HG03378 (cell line): ENCODE results near the gene TAS2R43.
"Not testable (repeated sequence)": the region's sequence is repeated elsewhere in the genome, so short reads cannot be mapped to it uniquely, and the experiment has no call there.

Experiments used
- ATAC-seq: cut with Tn5 transposase; IDR thresholded peaks from one replicate; pipeline ENCODE4 v1.9.1; 2021; ENCODE audit warnings: mild to moderate bottlenecking, moderate library complexity; ENCODE audit not compliant: unreplicated experiment

The TAS2R43 gene, protein sequence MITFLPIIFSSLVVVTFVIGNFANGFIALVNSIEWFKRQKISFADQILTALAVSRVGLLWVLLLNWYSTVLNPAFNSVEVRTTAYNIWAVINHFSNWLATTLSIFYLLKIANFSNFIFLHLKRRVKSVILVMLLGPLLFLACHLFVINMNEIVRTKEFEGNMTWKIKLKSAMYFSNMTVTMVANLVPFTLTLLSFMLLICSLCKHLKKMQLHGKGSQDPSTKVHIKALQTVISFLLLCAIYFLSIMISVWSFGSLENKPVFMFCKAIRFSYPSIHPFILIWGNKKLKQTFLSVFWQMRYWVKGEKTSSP

GRCh38 chr12:11092128-11092527 lies at the start of gene TAS2R43:
Gene TAS2R43, minus strand, starts transcription at chr12:11092313. Its CDS starts 84 bp downstream, at chr12:11092229.
- no peak for ATAC-seq

DNA sequence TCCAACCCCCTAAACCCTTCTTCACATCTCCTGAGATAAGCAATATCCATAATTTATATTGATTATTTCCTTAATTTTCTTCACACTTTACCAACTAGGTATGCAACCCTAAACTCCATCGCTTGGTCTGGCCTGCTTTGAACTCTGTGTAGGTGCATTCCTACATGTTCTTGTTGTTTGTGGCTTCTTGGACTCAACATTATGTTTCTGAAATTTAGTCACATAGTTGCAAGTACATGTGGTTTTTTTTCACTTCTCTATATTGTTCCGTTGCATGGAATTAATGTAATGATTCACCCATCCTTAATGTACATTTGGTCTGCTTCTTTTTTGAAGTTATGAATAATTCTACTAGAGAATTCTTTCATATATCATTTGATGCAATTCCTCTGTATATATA lies 44.0 kb upstream of the TAS2R43 start:
- no peak for ATAC-seq

DNA sequence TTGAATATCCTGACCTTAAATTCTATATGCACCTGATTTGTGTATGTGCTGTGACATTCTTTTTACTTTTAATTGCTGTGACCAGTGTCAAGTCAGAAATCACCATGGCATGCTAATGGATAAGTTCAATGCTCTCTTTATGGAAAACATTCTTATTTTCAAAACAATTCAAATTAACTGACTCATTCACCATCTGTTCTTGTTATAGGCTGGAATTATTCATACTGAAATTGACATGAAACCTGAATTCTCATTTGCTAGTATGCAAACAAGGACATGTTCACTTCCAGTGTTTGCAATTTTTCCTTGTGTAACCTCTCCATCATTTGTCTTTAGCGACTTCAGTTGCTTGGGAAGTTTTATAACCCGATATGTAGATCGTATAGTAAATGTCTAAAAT lies 42.2 kb upstream of the TAS2R43 start, which contains the start of gene TAS2R30:
TAS2R30 (minus strand) TSS at position 340 of the 400 bp plus-strand sequence. CDS start 400 bp downstream, outside the sequence.
- no peak for ATAC-seq

GRCh38 chr12:11133816-11134215 lies 41.7 kb upstream of the TAS2R43 start:
- ATAC-seq = no peak

- no peak for ATAC-seq
Measured at GRCh38 chr12:11133162-11133561, 41.0 kb upstream of the TAS2R43 start.

GRCh38 chr12:11130999-11131398 lies 38.9 kb upstream of the TAS2R43 start:
- no peak for ATAC-seq

DNA sequence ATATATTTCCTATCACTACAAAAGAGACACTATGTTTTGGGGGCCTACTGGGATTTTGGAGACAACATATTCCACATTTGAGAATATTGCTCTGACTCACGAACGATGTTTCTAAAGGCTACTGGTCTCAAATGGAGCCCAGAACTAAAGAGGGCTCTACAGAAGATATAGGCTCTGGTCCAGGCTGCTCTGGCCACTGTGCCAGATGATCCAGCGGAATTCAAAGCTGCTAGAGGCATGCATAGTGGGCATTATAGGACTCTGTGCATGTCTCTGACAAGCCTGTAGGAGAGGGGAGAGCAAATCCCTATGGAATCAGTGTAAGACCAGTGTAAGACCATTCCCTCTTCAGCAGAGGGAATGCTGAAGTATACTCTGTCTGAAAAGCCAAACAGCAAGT lies 38.3 kb upstream of the TAS2R43 start:
- ATAC-seq = no peak

DNA sequence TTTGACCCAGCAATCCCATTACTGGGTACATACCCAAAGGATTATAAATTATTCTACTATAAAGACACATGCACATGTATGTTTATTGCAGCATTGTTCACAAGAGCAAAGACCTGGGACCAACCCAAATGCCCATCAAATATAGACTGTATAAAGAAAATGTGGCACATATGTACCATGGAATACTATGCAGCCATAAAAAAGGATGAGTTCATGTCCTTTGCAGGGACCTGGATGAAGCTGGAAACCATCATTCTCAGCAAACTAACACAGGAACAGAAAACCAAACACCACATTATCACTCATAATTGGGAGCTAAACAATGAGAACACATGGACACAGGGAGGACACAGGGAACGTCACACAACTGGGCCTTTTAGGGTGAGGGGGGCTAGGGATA lies 22.0 kb upstream of the TAS2R43 start:
- ATAC-seq = not testable (repeated sequence)

GRCh38 chr12:11111213-11111612 lies 19.1 kb upstream of the TAS2R43 start:
- not testable (repeated sequence) for ATAC-seq

GRCh38 chr12:11108862-11109261 lies 16.7 kb upstream of the TAS2R43 start:
- no peak for ATAC-seq

- ATAC-seq = no peak
Measured at GRCh38 chr12:11107719-11108118, 15.6 kb upstream of the TAS2R43 start.

- ATAC-seq = no peak
Measured at GRCh38 chr12:11106288-11106687, 14.2 kb upstream of the TAS2R43 start.

DNA sequence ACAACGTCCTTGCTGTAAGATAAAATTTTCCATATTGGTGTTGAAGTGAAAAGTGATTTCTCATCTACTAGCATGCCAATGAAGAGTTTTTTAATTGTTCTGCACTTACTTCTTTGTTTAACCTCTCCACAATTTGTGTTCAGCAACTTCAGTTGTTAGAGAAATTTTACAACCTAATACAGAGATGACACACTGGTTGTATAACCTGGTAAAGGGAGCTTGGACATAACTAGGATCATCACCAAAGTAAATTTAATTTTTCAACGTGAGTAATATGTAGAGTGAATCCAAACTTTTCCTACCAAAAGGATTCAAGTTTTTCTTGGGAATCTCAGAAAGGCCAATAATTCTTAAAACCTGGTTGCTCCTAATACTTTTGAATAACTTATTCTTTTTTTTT lies 13.4 kb upstream of the TAS2R43 start:
- no peak for ATAC-seq

DNA sequence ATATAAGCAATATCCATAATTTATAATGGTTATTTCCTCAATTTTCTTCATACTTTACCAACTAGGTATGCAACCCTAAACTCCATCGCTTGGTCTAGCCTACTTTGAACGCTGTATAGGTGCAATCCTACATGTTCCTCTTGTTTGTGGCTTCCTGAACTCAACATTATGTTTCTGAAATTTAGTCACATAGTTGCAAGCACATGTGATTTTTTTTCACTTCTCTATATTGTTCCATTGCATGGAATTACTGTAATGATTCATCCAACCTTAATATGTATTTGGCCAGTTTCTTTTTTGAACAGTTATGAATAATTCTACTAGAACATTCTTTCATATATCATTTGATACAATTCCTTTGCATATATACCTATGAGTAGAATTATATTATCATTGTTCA lies 2.8 kb upstream of the TAS2R43 start:
- ATAC-seq = not testable (repeated sequence)

GRCh38 chr12:11089246-11089645 lies 2.9 kb downstream of the TAS2R43 start:
- ATAC-seq = no peak

DNA sequence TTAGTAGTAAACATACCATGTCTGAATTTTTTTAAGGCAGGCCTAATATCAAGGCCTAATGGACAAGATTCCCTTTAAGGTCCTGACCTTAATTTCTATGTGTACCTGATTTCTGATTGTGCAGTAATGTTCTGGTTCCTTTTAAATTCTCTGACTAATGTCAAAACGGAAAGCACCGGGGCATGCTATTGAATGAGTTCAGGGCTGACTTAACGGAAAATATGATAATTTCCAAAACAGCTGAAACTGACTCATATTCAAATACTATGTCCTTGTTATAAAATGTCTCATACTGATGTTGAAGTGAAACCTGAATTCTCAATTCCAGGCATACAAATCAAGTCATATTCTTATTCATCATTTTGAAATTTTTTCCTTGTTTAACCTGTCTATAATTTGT lies 6.7 kb downstream of the TAS2R43 start:
- ATAC-seq = peak; percentile 80

DNA sequence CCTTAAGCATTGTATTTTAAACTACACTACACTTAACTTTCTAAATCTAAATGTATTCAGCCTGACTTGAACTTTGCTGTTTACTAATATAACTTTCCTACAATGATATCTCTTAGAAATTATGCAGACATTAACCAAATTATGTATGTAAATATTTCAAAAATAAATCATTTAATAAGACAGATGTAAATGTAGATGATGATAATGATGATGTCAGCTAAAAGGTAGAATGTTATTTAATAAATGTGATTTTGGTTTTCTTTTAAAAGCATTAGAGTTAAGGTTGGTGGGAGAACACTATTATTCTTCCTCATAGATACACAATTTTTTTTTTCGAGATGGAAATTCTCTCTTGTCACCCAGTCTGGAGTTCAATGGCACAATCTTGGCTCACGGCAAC lies 10.1 kb downstream of the TAS2R43 start:
- ATAC-seq = no peak

DNA sequence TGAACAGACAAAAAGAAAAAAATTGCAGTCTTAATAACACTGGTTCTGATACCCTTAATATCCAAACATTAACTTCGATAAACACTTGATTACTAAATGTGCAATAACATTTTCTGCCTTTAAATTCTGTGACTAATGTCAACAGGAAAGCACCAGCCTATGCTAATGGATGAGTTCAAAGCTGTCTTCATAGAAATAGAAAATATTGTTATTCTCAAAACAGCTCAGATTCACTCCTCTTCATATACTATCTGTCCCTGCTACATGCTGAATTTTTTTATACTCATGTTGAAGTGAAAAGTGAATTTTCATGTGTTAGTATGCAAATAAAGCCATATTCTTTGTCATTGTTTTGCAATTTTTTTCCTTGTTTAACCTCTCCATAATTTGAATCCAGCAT lies 13.9 kb downstream of the TAS2R43 start:
- no peak for ATAC-seq

GRCh38 chr12:11075642-11076041 lies 16.5 kb downstream of the TAS2R43 start:
- no peak for ATAC-seq

GRCh38 chr12:11071414-11071813 lies 20.7 kb downstream of the TAS2R43 start:
- ATAC-seq = no peak

DNA sequence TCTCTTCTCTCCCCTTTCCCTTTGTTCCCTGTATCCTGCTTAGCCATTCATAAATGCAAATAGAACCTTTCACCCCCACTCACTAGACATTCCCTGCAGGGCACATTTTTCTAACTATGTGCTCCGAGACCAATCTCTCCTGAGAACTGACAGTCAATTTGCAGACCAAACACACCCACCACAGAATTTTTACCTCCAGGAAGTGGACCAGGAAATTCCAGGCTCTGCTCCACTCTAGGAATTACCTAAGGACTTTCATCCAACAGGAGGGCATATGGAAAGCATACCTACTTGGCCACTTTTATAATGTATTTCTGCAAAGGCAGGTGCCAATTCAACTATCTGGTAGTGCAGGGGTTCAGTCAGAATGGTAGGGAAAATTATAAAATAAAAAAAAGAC lies 21.1 kb downstream of the TAS2R43 start:
- ATAC-seq = no peak

- no peak for ATAC-seq
Measured at GRCh38 chr12:11069854-11070365, 22.2 kb downstream of the TAS2R43 start.

DNA sequence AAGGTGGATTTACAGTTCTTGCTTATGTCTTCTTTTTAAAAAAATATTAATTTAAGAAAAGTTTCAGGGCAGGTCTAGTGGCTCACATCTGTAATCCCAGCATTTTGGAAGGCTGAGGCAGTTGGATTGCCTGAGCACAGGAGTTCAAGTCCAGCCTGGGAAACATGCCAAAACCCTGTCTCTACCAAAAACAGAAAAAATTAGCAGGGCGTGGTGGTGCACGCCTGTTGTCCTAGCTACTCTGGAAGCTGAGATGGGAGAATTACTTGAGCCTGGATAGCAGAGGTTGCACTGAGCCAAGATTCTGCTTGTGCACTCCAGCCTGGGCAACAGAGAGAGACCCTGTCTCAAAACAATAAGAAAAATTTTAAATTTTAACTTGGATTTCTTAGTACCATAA lies 24.6 kb downstream of the TAS2R43 start:
- no peak for ATAC-seq
